Hepatic stellate cell (primary cell): ENCODE data around the gene OLIG2.

Experiments
- DNase-seq: peaks from one replicate; pipeline ENCODE4 v3.0.0; 2011; ENCODE audit warnings: low spot score

Gene OLIG2

GRCh38 chr21:33064623-33065390 lies 39.1 kb downstream of the OLIG2 start:
- DNase-seq, result no peak

GRCh38 chr21:33067043-33067442 lies 41.3 kb downstream of the OLIG2 start:
- DNase-seq, result no peak

- no peak for DNase-seq
These were observed 41.7 kb downstream of the OLIG2 start for GRCh38 chr21:33067457-33067856.

DNA sequence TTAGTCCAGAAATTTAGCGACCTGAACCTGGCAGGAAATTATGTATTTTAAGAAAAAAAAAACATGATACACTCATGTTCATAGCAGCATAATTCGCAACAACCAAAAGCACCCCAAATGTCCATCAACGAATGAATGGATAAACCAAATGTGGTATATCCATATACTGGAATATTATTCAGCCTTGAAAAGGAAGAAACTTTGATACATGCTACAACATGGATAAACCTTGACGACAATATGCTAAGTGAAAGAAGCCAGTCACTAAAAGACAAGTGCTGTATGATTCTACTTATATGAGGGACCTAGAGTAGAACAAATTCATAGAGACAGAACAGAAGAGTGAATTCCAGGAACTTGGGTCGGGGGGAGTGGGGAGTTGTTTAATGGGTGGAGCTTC lies 43.5 kb downstream of the OLIG2 start:
- DNase-seq, result no peak

GRCh38 chr21:33069645-33069993 lies 43.9 kb downstream of the OLIG2 start:
- no peak for DNase-seq

DNA sequence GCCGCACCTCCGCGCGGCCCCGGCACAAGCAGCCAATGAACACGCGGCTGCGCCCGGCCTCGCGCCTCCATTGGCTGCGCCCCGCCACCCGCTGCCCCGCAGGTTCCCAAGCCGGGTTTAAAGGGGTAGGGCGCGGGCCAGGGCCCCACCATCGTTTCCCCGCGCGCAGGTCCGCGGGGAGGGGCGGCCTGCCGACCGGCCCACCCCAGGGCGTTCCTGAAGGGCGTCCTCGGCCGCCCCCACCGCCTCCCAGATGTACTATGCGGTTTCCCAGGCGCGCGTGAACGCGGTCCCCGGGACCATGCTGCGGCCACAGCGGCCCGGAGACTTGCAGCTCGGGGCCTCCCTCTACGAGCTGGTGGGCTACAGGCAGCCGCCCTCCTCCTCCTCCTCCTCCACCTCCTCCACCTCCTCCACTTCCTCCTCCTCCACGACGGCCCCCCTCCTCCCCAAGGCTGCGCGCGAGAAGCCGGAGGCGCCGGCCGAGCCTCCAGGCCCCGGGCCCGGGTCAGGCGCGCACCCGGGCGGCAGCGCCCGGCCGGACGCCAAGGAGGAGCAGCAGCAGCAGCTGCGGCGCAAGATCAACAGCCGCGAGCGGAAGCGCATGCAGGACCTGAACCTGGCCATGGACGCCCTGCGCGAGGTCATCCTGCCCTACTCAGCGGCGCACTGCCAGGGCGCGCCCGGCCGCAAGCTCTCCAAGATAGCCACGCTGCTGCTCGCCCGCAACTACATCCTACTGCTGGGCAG lies 44.4 kb downstream of the OLIG2 start, which contains the start of gene OLIG1:
Gene OLIG1 (plus strand): TSS at position 148 of the 750 bp plus-strand sequence. CDS start 106 bp downstream, at position 254.
- DNase-seq, result no peak

- DNase-seq, result no peak
These were observed 44.9 kb downstream of the OLIG2 start for GRCh38 chr21:33070744-33070997.

GRCh38 chr21:33070998-33071769 lies 45.4 kb downstream of the OLIG2 start:
- no peak for DNase-seq

GRCh38 chr21:33071770-33072306 lies 46.1 kb downstream of the OLIG2 start:
- no peak for DNase-seq

GRCh38 chr21:33073636-33074035 lies 47.9 kb downstream of the OLIG2 start:
- DNase-seq, result no peak

DNA sequence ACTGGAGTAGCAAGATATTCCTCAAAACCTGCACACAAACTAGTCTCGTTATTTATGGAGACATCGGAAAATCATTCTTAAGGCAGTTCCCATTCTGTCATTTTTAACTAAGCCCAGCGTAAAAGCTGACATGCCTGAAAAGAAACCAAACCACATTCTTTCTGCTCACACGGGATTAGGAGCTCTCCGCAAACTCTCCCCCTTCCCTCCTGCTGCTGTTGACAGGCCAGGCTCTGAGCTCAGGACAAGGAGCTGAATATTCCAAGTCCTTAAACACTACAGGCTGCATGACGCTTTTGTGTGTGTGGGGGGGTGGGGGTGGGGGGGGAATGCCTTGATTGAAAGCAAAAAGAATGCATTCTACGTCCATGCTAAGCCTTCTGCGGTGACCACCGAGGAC lies 49.4 kb downstream of the OLIG2 start:
- DNase-seq, result no peak

DNA sequence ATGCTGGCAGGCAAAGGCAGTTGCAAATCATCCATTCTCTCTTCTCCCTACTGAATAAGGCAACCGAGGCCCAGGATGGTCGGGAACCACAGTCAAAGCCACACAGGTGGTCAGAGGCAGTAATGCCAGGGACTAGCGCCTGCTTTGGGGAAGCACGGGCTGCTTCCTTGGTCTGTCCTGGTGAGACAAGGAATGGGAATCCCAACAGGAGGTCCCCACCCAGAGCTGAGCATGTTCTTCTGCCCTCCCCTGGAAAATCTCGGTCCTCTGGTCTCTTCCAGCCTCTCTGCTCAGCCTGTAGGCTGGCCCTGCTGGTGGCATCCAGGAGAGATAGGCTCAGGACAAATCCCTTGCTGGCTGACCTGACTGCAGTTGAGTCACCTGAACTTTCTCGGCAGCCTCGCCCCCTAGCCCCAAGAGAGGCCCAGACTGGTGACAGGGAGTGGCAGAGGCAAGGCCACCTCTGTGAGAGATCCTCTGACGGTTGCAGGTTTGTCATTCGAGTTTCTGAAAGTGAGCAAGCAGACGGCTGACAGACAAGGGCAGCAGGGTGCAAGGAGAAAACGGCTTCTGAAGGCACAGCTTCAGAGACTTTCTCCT lies 50.0 kb downstream of the OLIG2 start:
- no peak for DNase-seq

- DNase-seq, result no peak
These were observed 51.0 kb downstream of the OLIG2 start for GRCh38 chr21:33076600-33077329.
